Panc1 (cell line): ENCODE data around the gene BIRC6. TPM values are rescaled to one million over a fixed set of nuclear protein-coding genes. Genes with fewer than 3 reads are reported as not detected.
"Not testable (repeated sequence)": the region's sequence is repeated elsewhere in the genome, so short reads cannot be mapped to it uniquely, and the experiment has no call there.

ENCODE experiments used
- ATAC-seq: fragments of 200-7000 bp; cut with Tn5 transposase; 2 replicates; pipeline ENCODE4 v1.9.1; 2020; ENCODE audit warnings: mild to moderate bottlenecking, moderate library complexity
- BruUV-seq: library from RNA; stranded (reverse); fragments of 400-500 nt; replicated peaks from 2 replicates; lab custom pipeline; 2021; lab: Mats Ljungman, UMichigan
- CTCF ChIA-PET: fragments of 300-600 bp; sonication (Branson Sonifier 250); formaldehyde crosslinking; loops from one replicate; lab custom pipeline; 2022; ENCODE audit warnings: antibody characterized with exemption; lab: Charles Lee
- POLR2A ChIA-PET: fragments of 300-600 bp; sonication (Branson Sonifier 250); formaldehyde crosslinking; loops from one replicate; lab custom pipeline; 2022; ENCODE audit warnings: antibody characterized with exemption; lab: Charles Lee
- DNase-seq: peaks from one replicate; pipeline ENCODE4 v3.0.0-alpha.2; 2010; ENCODE audit warnings: low read depth, low spot score
- H3K27ac ChIP-seq: 2 replicates; pipeline ENCODE4 v1.5.1; 2011; ENCODE audit warnings: mild to moderate bottlenecking, low read length, inconsistent platforms
- H3K27me3 ChIP-seq: fragments of 200-500 bp; sonication (Bioruptor generic); 2 replicates; pipeline ENCODE4 v1.6.0; 2014; ENCODE audit warnings: low read length, inconsistent platforms; ENCODE audit not compliant: control insufficient read depth, insufficient read depth
- H3K36me3 ChIP-seq: fragments of 200-500 bp; sonication (Bioruptor generic); 2 replicates; pipeline ENCODE4 v1.5.1; 2014; ENCODE audit warnings: inconsistent platforms, mild to moderate bottlenecking, low read length, moderate library complexity; ENCODE audit not compliant: control insufficient read depth, insufficient read depth
- H3K4me1 ChIP-seq: 2 replicates; pipeline ENCODE4 v1.5.1; 2011; ENCODE audit warnings: inconsistent platforms, mild to moderate bottlenecking, low read length, moderate library complexity; ENCODE audit not compliant: control insufficient read depth, insufficient read depth
- H3K4me3 ChIP-seq, 2 experiments: 2 replicates each; pipeline ENCODE4 v1.5.1; 2011 to 2012; ENCODE audit warnings: low read depth in 2 of 2, low read length in 2 of 2, mild to moderate bottlenecking in 2 of 2, inconsistent platforms in 1 of 2, moderate library complexity in 1 of 2
- H3K9me3 ChIP-seq: fragments of 200-500 bp; sonication (Bioruptor generic); 2 replicates; pipeline ENCODE4 v1.5.1; 2014; ENCODE audit warnings: low read depth, mild to moderate bottlenecking, inconsistent platforms, low read length, moderate library complexity; ENCODE audit not compliant: control insufficient read depth, insufficient read depth
- POLR2AphosphoS5 ChIP-seq: IDR thresholded peaks from 2 replicates; pipeline ENCODE4 v1.6.1; 2012; ENCODE audit warnings: mild to moderate bottlenecking, low read depth, low read length, moderate library complexity
- SIN3A ChIP-seq: IDR thresholded peaks from 2 replicates; pipeline ENCODE4 v1.6.1; 2012; ENCODE audit warnings: low read depth, mild to moderate bottlenecking, low read length, moderate library complexity, borderline replicate concordance; ENCODE audit not compliant: insufficient read depth
- TCF7L2 ChIP-seq: IDR thresholded peaks from 2 replicates; pipeline ENCODE4 v1.6.1; 2011; ENCODE audit warnings: mild to moderate bottlenecking, low read depth, low read length, inconsistent platforms
- in situ Hi-C: cut with HindIII; loops from 2 replicates; pipeline ENCODE4 v1.10.0; 2016; ENCODE audit warnings: low sequenced_read_pairs, low pct_unique_long_range_greater_than_20kb
- intact Hi-C: fragments of 100-400 bp; cut with micrococcal nuclease; formaldehyde crosslinking; loops from one replicate; pipeline ENCODE4 v1.10.0; 2022; ENCODE audit not compliant: unreplicated experiment
- total RNA-seq: library from RNA; stranded (reverse); gene quantifications from one replicate; pipeline ENCODE4 v1.2.1, GENCODE V29; 2021; ENCODE audit not compliant: unreplicated experiment
- TF ChIP-seq, protein P1 (sequence below), 2 experiments: IDR thresholded peaks; 2 replicates each; pipeline ENCODE4 v1.6.1; 2011 to 2012; ENCODE audit warnings: low read depth in 2 of 2, control low read depth in 1 of 2, low read length in 1 of 2, mild to moderate bottlenecking in 1 of 2, moderate library complexity in 1 of 2; ENCODE audit not compliant: insufficient read depth in 1 of 2
- TF ChIP-seq, protein P2 (sequence below): fragments of 450-650 bp; IDR thresholded peaks from 2 replicates; pipeline ENCODE4 v1.5.1; 2017; ENCODE audit warnings: mild to moderate bottlenecking

Gene BIRC6
- total RNA-seq, 1 experiment from 2014 or later: 73.1 TPM

- POLR2A ChIA-PET: no interaction called here
- intact Hi-C loops: no loop called here
- in situ Hi-C loops: no loop called here
Observed at GRCh38 chr2:32358111-32358482, 1.3 kb downstream of the BIRC6 start.

GRCh38 chr2:32360416-32360815 lies 3.6 kb downstream of the BIRC6 start:
- Histone ChIP-seq H3K4me3 (no peak overlapping the region), H3K27ac (peak overlapping the region; percentile 39; the same call in 1 of the 2 replicates), H3K9me3 (no peaks in the 10 kb centered on the region), H3K4me1 (peaks cover 36% of the 10 kb centered on the region), H3K36me3 (no peaks in the 10 kb centered on the region), H3K27me3 (no peaks in the 10 kb centered on the region)
- intact Hi-C loops: no loop called here
- BruUV-seq: no TSS peak
- TF ChIP-seq SIN3A (no peak), POLR2AphosphoS5 (no peak)
- TF ChIP-seq, protein P1, sequence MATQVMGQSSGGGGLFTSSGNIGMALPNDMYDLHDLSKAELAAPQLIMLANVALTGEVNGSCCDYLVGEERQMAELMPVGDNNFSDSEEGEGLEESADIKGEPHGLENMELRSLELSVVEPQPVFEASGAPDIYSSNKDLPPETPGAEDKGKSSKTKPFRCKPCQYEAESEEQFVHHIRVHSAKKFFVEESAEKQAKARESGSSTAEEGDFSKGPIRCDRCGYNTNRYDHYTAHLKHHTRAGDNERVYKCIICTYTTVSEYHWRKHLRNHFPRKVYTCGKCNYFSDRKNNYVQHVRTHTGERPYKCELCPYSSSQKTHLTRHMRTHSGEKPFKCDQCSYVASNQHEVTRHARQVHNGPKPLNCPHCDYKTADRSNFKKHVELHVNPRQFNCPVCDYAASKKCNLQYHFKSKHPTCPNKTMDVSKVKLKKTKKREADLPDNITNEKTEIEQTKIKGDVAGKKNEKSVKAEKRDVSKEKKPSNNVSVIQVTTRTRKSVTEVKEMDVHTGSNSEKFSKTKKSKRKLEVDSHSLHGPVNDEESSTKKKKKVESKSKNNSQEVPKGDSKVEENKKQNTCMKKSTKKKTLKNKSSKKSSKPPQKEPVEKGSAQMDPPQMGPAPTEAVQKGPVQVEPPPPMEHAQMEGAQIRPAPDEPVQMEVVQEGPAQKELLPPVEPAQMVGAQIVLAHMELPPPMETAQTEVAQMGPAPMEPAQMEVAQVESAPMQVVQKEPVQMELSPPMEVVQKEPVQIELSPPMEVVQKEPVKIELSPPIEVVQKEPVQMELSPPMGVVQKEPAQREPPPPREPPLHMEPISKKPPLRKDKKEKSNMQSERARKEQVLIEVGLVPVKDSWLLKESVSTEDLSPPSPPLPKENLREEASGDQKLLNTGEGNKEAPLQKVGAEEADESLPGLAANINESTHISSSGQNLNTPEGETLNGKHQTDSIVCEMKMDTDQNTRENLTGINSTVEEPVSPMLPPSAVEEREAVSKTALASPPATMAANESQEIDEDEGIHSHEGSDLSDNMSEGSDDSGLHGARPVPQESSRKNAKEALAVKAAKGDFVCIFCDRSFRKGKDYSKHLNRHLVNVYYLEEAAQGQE (IDR thresholded peaks at IDR 0.05; ENCODE audit: insufficient read depth in 1 of 2, low read depth in 2 of 2, low read length in 1 of 2): no peak
- TF ChIP-seq, protein P2, sequence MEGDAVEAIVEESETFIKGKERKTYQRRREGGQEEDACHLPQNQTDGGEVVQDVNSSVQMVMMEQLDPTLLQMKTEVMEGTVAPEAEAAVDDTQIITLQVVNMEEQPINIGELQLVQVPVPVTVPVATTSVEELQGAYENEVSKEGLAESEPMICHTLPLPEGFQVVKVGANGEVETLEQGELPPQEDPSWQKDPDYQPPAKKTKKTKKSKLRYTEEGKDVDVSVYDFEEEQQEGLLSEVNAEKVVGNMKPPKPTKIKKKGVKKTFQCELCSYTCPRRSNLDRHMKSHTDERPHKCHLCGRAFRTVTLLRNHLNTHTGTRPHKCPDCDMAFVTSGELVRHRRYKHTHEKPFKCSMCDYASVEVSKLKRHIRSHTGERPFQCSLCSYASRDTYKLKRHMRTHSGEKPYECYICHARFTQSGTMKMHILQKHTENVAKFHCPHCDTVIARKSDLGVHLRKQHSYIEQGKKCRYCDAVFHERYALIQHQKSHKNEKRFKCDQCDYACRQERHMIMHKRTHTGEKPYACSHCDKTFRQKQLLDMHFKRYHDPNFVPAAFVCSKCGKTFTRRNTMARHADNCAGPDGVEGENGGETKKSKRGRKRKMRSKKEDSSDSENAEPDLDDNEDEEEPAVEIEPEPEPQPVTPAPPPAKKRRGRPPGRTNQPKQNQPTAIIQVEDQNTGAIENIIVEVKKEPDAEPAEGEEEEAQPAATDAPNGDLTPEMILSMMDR: no peak
- ChIA-PET POLR2A (interaction anchor here (0.6 kb wide), 1 partner anchor 14 kb away, joined by 7 read pairs; no protein-coding TSS in a partner anchor), CTCF (no interaction called here)
- in situ Hi-C loops: no loop called here
- no peak for ATAC-seq
- DNase-seq: no peak

More at GRCh38 chr2:32358111-32358482, 1.3 kb downstream of the BIRC6 start:
- H3K27me3 ChIP-seq: no peaks in the 10 kb centered on the region
- H3K36me3 ChIP-seq: no peaks in the 10 kb centered on the region
- H3K27ac ChIP-seq: peak overlapping the region; percentile 82
- H3K9me3 ChIP-seq: no peaks in the 10 kb centered on the region
- H3K4me1 ChIP-seq: peaks cover 28% of the 10 kb centered on the region
- TF ChIP-seq, protein P2: no peak
- TF ChIP-seq, protein P1 (IDR thresholded peaks at IDR 0.05; ENCODE audit: insufficient read depth in 1 of 2, low read depth in 2 of 2, low read length in 1 of 2): no peak
- no peak for TF ChIP-seq POLR2AphosphoS5
- no peak for TF ChIP-seq TCF7L2
- TF ChIP-seq SIN3A: no peak
- H3K4me3 ChIP-seq: peak overlapping the region; percentile 84 to 93
- ATAC-seq (no peak), DNase-seq (no peak)
- CTCF ChIA-PET: no interaction called here
- TSS peak; percentile 75 for BruUV-seq

DNA sequence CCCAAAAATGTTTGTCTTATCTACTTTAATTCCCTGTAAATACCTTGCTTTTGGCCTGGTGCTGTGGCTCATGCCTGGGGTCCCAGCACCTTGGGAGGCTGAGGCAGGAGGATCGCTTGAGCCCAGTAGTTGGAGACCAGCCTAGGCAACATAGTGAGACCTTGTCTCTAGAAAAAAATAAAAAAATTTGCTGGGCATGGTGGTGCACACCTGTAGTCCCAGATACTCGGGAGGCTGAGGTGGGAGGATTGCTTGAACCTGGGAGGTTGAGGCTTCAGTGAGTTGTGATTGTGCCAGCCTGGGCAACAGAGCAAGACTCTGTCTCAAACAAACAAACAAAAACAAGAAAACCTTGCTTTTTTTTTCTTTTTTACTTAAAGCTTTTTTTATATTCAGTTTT lies 6.2 kb downstream of the BIRC6 start:
- H3K4me3 ChIP-seq, DNase-seq, intact Hi-C loops, BruUV-seq, H3K27me3 ChIP-seq, H3K27ac ChIP-seq, in situ Hi-C loops, H3K9me3 ChIP-seq, ATAC-seq, CTCF ChIA-PET, H3K36me3 ChIP-seq: not testable (repeated sequence)
- POLR2A ChIA-PET: interaction anchor here (0.5 kb wide), 1 partner anchor 213 kb away, joined by 3 read pairs; no protein-coding TSS in a partner anchor
- peaks cover 32% of the 10 kb centered on the region for H3K4me1 ChIP-seq
